HepG2 (cell line): ENCODE results near the gene FMNL1. TPM values are rescaled to one million over a fixed set of nuclear protein-coding genes. Genes with fewer than 3 reads are reported as not detected.

Source experiments
- AGO2 ChIP-seq: fragments of 200-400 bp; formaldehyde crosslinking; optimal IDR thresholded peaks from 2 replicates; pipeline ENCODE3; 2017; ENCODE audit warnings: mild to moderate bottlenecking, low read depth, low read length, moderate library complexity
- BHLHE40 ChIP-seq: IDR thresholded peaks from 2 replicates; pipeline ENCODE4 v1.6.1; 2011; ENCODE audit warnings: low read length, improper control_type of control experiment
- CC2D1A ChIP-seq: sonication (generic); formaldehyde crosslinking; IDR thresholded peaks from 2 replicates; pipeline ENCODE4 v1.8.1; 2023; ENCODE audit warnings: mild to moderate bottlenecking, missing genetic modification reagents
- FOXK1 ChIP-seq: sonication (generic); formaldehyde crosslinking; IDR thresholded peaks from 2 replicates; pipeline ENCODE4 v1.4.0; 2020; ENCODE audit warnings: low read depth, missing genetic modification reagents, borderline replicate concordance
- MAFK ChIP-seq, 2 experiments: IDR thresholded peaks in 1 of 2; conservative IDR thresholded peaks in 1 of 2; 2 replicates each; pipeline ENCODE4 v1.6.1; 2011; ENCODE audit warnings: improper control_type of control experiment in 2 of 2, low read length in 2 of 2
- SRSF4 ChIP-seq: fragments of 200-400 bp; formaldehyde crosslinking; IDR thresholded peaks from one replicate; pipeline ENCODE4 v1.6.1; 2018; ENCODE audit warnings: mild to moderate bottlenecking, low read depth, low read length, moderate library complexity; ENCODE audit not compliant: poor library complexity, severe bottlenecking
- STAG1 ChIP-seq: sonication (generic); formaldehyde crosslinking; IDR thresholded peaks from 2 replicates; pipeline ENCODE4 v1.4.0; 2020; ENCODE audit warnings: missing genetic modification reagents
- TCF12 ChIP-seq, 2 experiments: fragments of 450-650 bp in 1 of 2; sonication (generic) in 1 of 2; formaldehyde crosslinking in 1 of 2; IDR thresholded peaks; 2 replicates each; pipeline versions ENCODE4 v1.6.1 to v1.8.0; 2017 to 2022; ENCODE audit warnings: antibody characterized with exemption in 1 of 2, mild to moderate bottlenecking in 1 of 2, missing genetic modification reagents in 1 of 2, moderate library complexity in 1 of 2
- ZNF292 ChIP-seq: sonication (generic); formaldehyde crosslinking; IDR thresholded peaks from 2 replicates; pipeline ENCODE4 v1.8.1; 2022; ENCODE audit warnings: mild to moderate bottlenecking, low read depth, missing genetic modification reagents, borderline replicate concordance
- ZNF562 ChIP-seq: sonication (generic); formaldehyde crosslinking; IDR thresholded peaks from 2 replicates; pipeline ENCODE4 v1.8.0; 2022; ENCODE audit warnings: missing genetic modification reagents, borderline replicate concordance
- ZNF670 ChIP-seq: sonication (generic); formaldehyde crosslinking; IDR thresholded peaks from 2 replicates; pipeline ENCODE4 v1.8.0; 2022; ENCODE audit warnings: mild to moderate bottlenecking, missing genetic modification reagents, borderline replicate concordance
- ZSCAN25 ChIP-seq: sonication (generic); formaldehyde crosslinking; IDR thresholded peaks from 2 replicates; pipeline ENCODE4 v1.8.0; 2022; ENCODE audit warnings: mild to moderate bottlenecking, missing genetic modification reagents
- polyA plus RNA-seq, 8 experiments: library from polyadenylated mRNA; depleted of rRNA in 3 of 8; stranded (reverse) in 7 of 8; unstranded in 1 of 8; fragments of >200 nt; fragmentation: Illumina TruSeq in 4 of 8; extraction: Trizol in 4 of 8; gene quantifications; 2 replicates each; pipeline versions ENCODE4 v1.2.1 to v1.2.3, GENCODE V29; 2011 to 2016; ENCODE audit warnings: low read depth in 4 of 8, missing spikeins in 1 of 8, mixed read lengths in 1 of 8; ENCODE audit not compliant: insufficient read depth in 1 of 8
- total RNA-seq, 5 experiments: library from RNA; depleted of rRNA; stranded (reverse); fragments of >200 nt; fragmentation: Illumina TruSeq; extraction: Trizol; gene quantifications; 2 replicates each; pipeline ENCODE4 v1.2.3, GENCODE V29; 2016; ENCODE audit warnings: low read depth in 1 of 5
- TF ChIP-seq, protein P1 (sequence below): sonication (generic); formaldehyde crosslinking; conservative IDR thresholded peaks from 2 replicates; pipeline ENCODE4 v1.8.0; 2022; ENCODE audit warnings: low read depth, missing genetic modification reagents
- TF ChIP-seq, protein P2 (sequence below): sonication (generic); formaldehyde crosslinking; IDR thresholded peaks from 2 replicates; pipeline ENCODE4 v1.4.0; 2020; ENCODE audit warnings: missing genetic modification reagents
- TF ChIP-seq, protein P3 (sequence below): sonication (generic); formaldehyde crosslinking; IDR thresholded peaks from 2 replicates; pipeline ENCODE4 v1.5.0; 2020; ENCODE audit warnings: mild to moderate bottlenecking, missing genetic modification reagents, moderate library complexity
- TF ChIP-seq, protein P4 (sequence below): sonication (generic); formaldehyde crosslinking; IDR thresholded peaks from 2 replicates; pipeline ENCODE4 v1.8.0; 2022; ENCODE audit warnings: missing genetic modification reagents, low read depth, mild to moderate bottlenecking, borderline replicate concordance
- TF ChIP-seq, protein P5 (sequence below): sonication (generic); formaldehyde crosslinking; IDR thresholded peaks from 2 replicates; pipeline ENCODE4 v1.5.1; 2020; ENCODE audit warnings: mild to moderate bottlenecking, missing genetic modification reagents, moderate library complexity

FMNL1 gene
- total and polyA plus RNA-seq, 2 of the 13 experiments (the other 11 are each of a cell fraction or from before 2014, with no cell fraction given), result 0.53 to 0.70 TPM

DNA sequence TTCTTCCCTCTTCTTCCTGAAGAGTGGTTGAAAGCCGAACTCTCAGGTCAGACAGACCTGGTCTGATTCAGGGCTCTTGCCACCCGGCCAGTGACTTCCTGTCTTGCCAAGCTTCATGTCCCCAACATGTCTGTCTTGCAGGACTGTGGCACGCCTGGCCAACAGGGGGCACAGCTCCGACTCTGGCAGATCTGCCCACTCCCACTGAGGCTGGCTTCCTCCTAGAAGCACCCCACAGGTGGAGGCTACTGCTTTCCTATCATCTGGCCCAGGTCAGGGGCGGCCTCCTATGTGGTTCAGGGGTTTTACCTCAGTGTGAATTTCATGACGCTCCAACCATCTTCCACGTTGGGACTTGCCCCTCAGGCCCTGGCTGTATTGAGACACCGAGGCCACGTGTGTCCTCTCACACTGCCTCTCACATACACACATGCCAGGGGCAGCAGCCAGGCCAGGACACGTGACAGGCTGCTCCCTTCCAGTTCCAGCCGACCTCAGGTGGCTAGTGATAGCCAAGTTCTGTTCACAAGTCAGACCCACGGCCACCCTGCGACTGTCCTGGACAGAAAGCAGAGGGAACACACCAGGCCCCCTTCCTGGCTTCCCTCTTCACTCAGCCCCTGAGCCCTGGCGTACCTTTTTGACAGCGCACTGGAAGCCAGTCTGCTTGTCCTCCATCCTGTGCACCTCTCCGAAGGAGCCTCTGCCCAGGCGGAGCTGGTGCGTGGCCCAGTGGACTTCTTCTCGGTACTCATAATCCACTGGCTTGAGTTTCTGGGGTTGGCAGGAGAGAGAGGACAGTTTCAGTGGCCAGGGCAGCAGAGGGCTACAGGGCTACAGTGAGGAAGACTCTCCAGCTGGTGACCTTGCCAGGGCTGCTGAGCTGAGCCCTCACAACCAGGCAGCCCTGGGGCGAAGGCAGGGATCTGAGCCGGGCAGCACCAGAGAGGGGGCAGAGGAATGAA, 62.8 kb downstream of the FMNL1 start (continued):
- no peak for TF ChIP-seq FOXK1 (CRISPR knock-in tag)
- TF ChIP-seq MAFK (conservative IDR thresholded peaks at IDR 0.05 in 1 of 2, IDR thresholded peaks at IDR 0.05 in 1 of 2; ENCODE audit: low read length in 2 of 2), result no peak
- TF ChIP-seq, protein P1, sequence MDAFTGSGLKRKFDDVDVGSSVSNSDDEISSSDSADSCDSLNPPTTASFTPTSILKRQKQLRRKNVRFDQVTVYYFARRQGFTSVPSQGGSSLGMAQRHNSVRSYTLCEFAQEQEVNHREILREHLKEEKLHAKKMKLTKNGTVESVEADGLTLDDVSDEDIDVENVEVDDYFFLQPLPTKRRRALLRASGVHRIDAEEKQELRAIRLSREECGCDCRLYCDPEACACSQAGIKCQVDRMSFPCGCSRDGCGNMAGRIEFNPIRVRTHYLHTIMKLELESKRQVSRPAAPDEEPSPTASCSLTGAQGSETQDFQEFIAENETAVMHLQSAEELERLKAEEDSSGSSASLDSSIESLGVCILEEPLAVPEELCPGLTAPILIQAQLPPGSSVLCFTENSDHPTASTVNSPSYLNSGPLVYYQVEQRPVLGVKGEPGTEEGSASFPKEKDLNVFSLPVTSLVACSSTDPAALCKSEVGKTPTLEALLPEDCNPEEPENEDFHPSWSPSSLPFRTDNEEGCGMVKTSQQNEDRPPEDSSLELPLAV (CRISPR knock-in tag), result no peak
- TF ChIP-seq ZSCAN25 (CRISPR knock-in tag), result no peak
- TF ChIP-seq, protein P2, sequence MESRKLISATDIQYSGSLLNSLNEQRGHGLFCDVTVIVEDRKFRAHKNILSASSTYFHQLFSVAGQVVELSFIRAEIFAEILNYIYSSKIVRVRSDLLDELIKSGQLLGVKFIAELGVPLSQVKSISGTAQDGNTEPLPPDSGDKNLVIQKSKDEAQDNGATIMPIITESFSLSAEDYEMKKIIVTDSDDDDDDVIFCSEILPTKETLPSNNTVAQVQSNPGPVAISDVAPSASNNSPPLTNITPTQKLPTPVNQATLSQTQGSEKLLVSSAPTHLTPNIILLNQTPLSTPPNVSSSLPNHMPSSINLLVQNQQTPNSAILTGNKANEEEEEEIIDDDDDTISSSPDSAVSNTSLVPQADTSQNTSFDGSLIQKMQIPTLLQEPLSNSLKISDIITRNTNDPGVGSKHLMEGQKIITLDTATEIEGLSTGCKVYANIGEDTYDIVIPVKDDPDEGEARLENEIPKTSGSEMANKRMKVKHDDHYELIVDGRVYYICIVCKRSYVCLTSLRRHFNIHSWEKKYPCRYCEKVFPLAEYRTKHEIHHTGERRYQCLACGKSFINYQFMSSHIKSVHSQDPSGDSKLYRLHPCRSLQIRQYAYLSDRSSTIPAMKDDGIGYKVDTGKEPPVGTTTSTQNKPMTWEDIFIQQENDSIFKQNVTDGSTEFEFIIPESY (CRISPR knock-in tag), result no peak
- no peak for TF ChIP-seq ZNF292
- TF ChIP-seq, protein P3, sequence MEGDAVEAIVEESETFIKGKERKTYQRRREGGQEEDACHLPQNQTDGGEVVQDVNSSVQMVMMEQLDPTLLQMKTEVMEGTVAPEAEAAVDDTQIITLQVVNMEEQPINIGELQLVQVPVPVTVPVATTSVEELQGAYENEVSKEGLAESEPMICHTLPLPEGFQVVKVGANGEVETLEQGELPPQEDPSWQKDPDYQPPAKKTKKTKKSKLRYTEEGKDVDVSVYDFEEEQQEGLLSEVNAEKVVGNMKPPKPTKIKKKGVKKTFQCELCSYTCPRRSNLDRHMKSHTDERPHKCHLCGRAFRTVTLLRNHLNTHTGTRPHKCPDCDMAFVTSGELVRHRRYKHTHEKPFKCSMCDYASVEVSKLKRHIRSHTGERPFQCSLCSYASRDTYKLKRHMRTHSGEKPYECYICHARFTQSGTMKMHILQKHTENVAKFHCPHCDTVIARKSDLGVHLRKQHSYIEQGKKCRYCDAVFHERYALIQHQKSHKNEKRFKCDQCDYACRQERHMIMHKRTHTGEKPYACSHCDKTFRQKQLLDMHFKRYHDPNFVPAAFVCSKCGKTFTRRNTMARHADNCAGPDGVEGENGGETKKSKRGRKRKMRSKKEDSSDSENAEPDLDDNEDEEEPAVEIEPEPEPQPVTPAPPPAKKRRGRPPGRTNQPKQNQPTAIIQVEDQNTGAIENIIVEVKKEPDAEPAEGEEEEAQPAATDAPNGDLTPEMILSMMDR, result peak; percentile 71
- TF ChIP-seq STAG1 (CRISPR knock-in tag), result peak; percentile 46
- TF ChIP-seq BHLHE40, result no peak
- no peak for TF ChIP-seq ZNF562 (CRISPR knock-in tag)
- no peak for TF ChIP-seq SRSF4
- peak; percentile 35 for TF ChIP-seq AGO2
- no peak for TF ChIP-seq CC2D1A (CRISPR knock-in tag)
- TF ChIP-seq TCF12 (IDR thresholded peaks at IDR 0.05), result no peak
- TF ChIP-seq TCF12 (CRISPR knock-in tag; IDR thresholded peaks at IDR 0.05), result no peak
- TF ChIP-seq ZNF670 (CRISPR knock-in tag), result no peak
- TF ChIP-seq, protein P4, sequence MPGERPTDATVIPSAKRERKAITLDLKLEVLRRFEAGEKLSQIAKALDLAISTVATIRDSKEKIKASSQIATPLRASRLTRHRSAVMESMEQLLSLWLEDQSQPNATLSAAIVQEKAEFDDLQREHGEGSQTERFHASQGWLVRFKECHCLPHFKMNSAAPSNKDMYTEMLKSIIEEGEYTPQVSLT (CRISPR knock-in tag), result no peak
- TF ChIP-seq, protein P5, sequence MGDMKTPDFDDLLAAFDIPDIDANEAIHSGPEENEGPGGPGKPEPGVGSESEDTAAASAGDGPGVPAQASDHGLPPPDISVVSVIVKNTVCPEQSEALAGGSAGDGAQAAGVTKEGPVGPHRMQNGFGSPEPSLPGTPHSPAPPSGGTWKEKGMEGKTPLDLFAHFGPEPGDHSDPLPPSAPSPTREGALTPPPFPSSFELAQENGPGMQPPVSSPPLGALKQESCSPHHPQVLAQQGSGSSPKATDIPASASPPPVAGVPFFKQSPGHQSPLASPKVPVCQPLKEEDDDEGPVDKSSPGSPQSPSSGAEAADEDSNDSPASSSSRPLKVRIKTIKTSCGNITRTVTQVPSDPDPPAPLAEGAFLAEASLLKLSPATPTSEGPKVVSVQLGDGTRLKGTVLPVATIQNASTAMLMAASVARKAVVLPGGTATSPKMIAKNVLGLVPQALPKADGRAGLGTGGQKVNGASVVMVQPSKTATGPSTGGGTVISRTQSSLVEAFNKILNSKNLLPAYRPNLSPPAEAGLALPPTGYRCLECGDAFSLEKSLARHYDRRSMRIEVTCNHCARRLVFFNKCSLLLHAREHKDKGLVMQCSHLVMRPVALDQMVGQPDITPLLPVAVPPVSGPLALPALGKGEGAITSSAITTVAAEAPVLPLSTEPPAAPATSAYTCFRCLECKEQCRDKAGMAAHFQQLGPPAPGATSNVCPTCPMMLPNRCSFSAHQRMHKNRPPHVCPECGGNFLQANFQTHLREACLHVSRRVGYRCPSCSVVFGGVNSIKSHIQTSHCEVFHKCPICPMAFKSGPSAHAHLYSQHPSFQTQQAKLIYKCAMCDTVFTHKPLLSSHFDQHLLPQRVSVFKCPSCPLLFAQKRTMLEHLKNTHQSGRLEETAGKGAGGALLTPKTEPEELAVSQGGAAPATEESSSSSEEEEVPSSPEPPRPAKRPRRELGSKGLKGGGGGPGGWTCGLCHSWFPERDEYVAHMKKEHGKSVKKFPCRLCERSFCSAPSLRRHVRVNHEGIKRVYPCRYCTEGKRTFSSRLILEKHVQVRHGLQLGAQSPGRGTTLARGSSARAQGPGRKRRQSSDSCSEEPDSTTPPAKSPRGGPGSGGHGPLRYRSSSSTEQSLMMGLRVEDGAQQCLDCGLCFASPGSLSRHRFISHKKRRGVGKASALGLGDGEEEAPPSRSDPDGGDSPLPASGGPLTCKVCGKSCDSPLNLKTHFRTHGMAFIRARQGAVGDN (CRISPR knock-in tag), result peak; percentile 31; the same call in 1 of the 2 replicates
